GM19324 (cell line): ENCODE measurements around the gene MTMR11.
A peak's percentile ranks its signal among the peaks of the same experiment; 100 is the strongest.
"Not testable (repeated sequence)": the region's sequence is repeated elsewhere in the genome, so short reads cannot be mapped to it uniquely, and the experiment has no call there.

Source experiments
- ATAC-seq: cut with Tn5 transposase; IDR thresholded peaks from one replicate; pipeline ENCODE4 v1.9.1; 2021; ENCODE audit warnings: mild to moderate bottlenecking, moderate library complexity; ENCODE audit not compliant: unreplicated experiment, low FRiP score

Gene MTMR11

GRCh38 chr1:149903836-149904491 lies 32.7 kb downstream of the MTMR11 start:
- ATAC-seq, result no peak

DNA sequence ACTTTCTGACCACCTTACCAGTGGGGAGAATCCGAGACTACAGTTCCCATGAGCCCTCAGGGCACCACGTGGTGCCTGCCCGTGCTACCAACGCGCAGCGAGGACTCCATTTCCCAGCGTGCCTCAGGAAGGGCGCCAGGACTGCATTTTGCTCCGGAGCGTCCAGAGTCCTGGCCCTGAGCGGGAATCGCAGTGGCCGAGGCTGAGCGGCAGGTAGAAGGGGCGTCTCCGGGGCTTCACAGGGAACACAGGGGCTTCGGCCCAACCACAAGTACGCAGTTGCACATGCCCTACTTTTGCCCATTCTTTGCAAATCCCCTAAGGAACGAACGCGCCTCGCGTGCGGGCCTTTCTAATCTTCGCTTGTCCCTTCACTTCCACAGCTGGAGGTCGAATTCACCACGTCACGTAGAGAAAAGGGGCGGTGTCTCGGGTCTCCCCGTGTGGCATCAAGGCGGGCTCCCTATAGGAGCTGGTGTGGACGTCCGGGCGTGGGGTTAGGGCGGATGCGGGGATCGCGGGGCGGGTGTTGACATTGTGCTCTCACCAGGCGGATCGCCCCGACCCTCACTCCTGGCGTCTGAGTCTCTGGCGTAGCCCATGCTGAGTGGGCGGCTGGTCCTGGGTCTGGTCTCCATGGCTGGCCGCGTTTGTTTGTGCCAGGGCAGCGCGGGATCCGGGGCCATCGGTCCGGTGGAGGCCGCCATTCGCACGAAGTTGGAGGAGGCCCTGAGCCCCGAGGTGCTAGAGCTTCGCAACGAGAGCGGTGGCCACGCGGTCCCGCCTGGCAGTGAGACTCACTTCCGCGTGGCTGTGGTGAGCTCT lies 37.0 kb downstream of the MTMR11 start, which contains the start of gene BOLA1:
BOLA1 (plus strand) TSS at position 109 of the 825 bp plus-strand sequence; CDS start at position 601, 492 bp downstream.
- peak; percentile 96 for ATAC-seq

- no peak for ATAC-seq
Observed at GRCh38 chr1:149896575-149896974, 40.1 kb downstream of the MTMR11 start.

- ATAC-seq, result no peak
Observed at GRCh38 chr1:149888999-149889289, 47.7 kb downstream of the MTMR11 start.

GRCh38 chr1:149888247-149888998 lies 48.3 kb downstream of the MTMR11 start:
- ATAC-seq, result peak; percentile 22

DNA sequence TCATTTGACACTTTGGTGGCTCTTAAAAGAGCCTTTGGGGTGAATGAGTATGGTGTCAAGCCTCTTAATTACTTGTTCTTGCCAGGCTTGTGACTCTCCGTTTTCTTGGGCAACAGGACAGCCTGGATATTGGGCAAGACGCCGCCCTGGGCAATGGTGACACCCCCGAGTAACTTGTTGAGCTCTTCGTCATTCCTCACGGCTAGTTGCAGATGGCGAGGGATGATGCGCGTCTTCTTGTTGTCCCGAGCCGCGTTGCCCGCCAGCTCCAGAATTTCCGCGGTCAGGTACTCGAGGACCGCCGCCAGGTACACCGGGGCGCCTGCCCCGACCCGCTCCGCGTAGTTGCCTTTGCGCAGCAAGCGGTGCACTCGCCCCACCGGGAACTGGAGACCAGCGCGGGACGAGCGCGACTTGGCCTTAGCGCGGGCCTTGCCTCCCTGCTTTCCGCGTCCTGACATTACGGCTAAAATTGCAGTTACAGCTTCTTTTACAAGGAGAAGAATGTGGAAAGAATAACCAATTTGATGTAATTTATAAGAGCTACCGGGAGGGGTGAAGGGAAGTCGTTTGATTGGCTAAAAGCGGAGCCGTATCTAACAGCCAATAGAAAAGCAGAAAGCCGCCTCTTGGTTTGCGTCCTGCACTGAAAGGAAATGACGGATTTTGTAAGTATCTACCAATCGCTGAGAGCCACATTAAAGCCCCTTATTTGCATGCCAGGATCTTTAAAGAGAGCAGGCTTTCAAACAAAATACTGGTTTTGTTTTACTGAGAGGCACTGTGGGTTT lies 49.0 kb downstream of the MTMR11 start:
- ATAC-seq, result peak; percentile 34

- ATAC-seq, result peak; percentile 1
Observed at GRCh38 chr1:149887196-149887455, 49.6 kb downstream of the MTMR11 start.

DNA sequence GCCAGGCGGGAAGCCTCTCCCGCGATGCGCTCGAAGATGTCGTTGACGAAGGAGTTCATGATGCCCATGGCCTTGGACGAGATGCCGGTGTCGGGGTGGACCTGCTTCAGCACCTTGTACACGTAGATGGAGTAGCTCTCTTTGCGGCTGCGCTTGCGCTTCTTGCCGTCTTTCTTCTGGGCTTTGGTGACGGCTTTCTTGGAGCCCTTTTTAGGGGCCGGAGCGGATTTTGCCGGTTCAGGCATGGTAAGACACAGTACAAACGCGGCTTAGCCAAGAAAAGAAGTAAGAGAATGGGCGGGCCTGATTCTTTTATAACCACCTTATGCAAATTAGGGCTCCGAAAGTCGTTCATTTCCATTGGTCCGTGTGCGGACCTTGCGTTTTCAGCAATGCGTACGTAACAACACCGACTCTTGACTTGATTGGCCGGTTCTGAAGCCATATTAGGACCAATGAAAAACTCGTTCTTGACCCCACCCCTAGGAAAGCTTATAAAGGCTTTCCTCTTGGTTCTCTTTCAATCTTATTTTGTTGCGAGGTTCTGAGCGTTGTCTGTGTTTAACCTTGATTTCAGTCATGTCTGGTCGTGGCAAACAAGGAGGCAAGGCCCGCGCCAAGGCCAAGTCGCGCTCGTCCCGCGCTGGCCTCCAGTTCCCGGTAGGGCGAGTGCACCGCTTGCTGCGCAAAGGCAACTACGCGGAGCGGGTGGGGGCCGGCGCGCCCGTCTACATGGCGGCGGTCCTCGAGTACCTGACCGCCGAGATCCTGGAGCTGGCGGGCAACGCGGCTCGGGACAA lies 50.1 kb downstream of the MTMR11 start:
- ATAC-seq, result peak; percentile 72

- not testable (repeated sequence) for ATAC-seq
Observed at GRCh38 chr1:149886121-149886395, 50.6 kb downstream of the MTMR11 start.

DNA sequence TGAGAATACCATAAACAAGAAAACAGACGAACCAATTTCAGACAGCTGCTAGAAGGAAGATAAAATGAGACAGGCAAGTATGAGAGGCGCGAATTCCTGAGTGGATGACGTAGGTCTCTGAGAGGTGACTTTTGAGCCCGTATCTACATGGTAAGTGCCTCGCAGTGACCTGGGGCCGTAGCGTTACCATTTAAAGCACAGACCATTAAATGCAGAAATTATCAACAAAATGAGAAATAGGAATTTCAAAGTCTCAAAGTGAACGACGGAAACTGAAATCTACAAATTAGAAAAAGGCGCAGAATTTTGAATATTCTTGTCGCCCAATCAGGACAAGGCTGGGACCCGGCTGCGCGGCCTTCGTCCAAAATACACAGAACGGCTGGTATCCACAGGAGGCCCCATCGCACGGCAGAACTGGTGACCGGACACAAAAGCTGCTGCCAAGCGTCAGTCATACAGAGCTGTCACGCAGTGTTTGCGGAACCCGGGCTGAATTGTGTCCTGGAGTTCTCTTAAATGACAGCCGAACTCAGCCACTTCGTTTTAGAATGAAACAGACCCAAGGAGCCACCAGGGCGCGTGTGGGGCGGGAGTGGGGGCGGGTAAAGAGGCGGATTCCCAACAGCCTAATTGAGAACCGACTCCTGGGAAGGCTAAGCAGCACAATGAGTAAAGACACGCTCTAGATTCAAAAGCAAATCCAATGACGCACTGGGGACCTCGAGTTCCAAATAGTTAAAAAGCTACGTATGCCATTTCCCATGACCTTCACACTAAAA lies 51.1 kb downstream of the MTMR11 start:
- no peak for ATAC-seq

- no peak for ATAC-seq
Observed at GRCh38 chr1:149884433-149885338, 52.0 kb downstream of the MTMR11 start.

GRCh38 chr1:149883598-149884247 lies 53.0 kb downstream of the MTMR11 start:
- no peak for ATAC-seq

GRCh38 chr1:149881876-149882275 lies 54.8 kb downstream of the MTMR11 start:
- no peak for ATAC-seq

- no peak for ATAC-seq
Observed at GRCh38 chr1:149879556-149879955, 57.1 kb downstream of the MTMR11 start.
